CD14-positive monocyte (primary cell): Measurements from ENCODE around the gene IGF1. TPM values are rescaled to one million over a fixed set of nuclear protein-coding genes. Genes with fewer than 3 reads are reported as not detected.

ENCODE experiments used
- DNase-seq, 3 donors: peaks; one replicate each; pipeline ENCODE4 v3.0.0-alpha.2; 2011 to 2022
- H2AFZ ChIP-seq: 2 replicates; pipeline ENCODE4 v1.6.0; 2012; ENCODE audit warnings: mild to moderate bottlenecking, low read depth, low read length, inconsistent platforms; ENCODE audit not compliant: insufficient read depth, poor library complexity, severe bottlenecking
- H3K27ac ChIP-seq, 2 donors: 1 replicate in 1 of 2; 2 replicates in 1 of 2; pipeline ENCODE4 v1.5.1; 2012 to 2013; ENCODE audit warnings: low read length in 2 of 2, control low read depth in 1 of 2, inconsistent platforms in 1 of 2, low read depth in 1 of 2, mild to moderate bottlenecking in 1 of 2
- H3K27me3 ChIP-seq, 2 donors: one replicate each; pipeline versions ENCODE4 v1.6.0 to v1.6.1; 2011 to 2013; ENCODE audit warnings: low read length in 2 of 2; ENCODE audit not compliant: control insufficient read depth in 2 of 2, insufficient read depth in 2 of 2
- H3K36me3 ChIP-seq, 2 donors: replicated peaks in 1 of 2; 1 replicate in 1 of 2; 2 replicates in 1 of 2; pipeline versions ENCODE4 v1.5.1 to v1.6.1; 2012 to 2013; ENCODE audit warnings: low read length in 2 of 2, control low read depth in 1 of 2, inconsistent platforms in 1 of 2, mild to moderate bottlenecking in 1 of 2; ENCODE audit not compliant: insufficient read depth in 2 of 2, control insufficient read depth in 1 of 2
- H3K4me1 ChIP-seq, 2 donors: 1 replicate in 1 of 2; 2 replicates in 1 of 2; pipeline versions ENCODE4 v1.5.1 to v1.6.1; 2012 to 2013; ENCODE audit warnings: low read length in 2 of 2, control low read depth in 1 of 2, inconsistent platforms in 1 of 2, mild to moderate bottlenecking in 1 of 2, moderate library complexity in 1 of 2; ENCODE audit not compliant: insufficient read depth in 2 of 2, control insufficient read depth in 1 of 2
- H3K4me2 ChIP-seq: replicated peaks from 2 replicates; pipeline ENCODE3; 2012; ENCODE audit warnings: low read length, moderate library complexity, mild to moderate bottlenecking; ENCODE audit not compliant: poor library complexity, severe bottlenecking; ENCODE audit errors: extremely low read depth
- H3K4me3 ChIP-seq, 3 experiments: fragments of 200-600 bp in 1 of 3; sonication (generic) in 1 of 3; replicated peaks in 1 of 3; 1 replicate in 2 of 3; 2 replicates in 1 of 3; pipeline ENCODE4 v1.5.1; 2011 to 2013; ENCODE audit warnings: low read length in 3 of 3, mild to moderate bottlenecking in 3 of 3, control low read depth in 2 of 3, low read depth in 2 of 3, inconsistent platforms in 1 of 3, moderate library complexity in 1 of 3
- H3K79me2 ChIP-seq: 2 replicates; pipeline ENCODE4 v1.6.0; 2012; ENCODE audit warnings: mild to moderate bottlenecking, control low read depth, inconsistent platforms, low read length, moderate library complexity; ENCODE audit not compliant: insufficient read depth
- H3K9ac ChIP-seq: 2 replicates; pipeline ENCODE4 v1.6.0; 2017; ENCODE audit warnings: low read length, mild to moderate bottlenecking; ENCODE audit not compliant: insufficient read depth, poor library complexity, severe bottlenecking
- H3K9me3 ChIP-seq, 2 donors: replicated peaks in 1 of 2; 1 replicate in 1 of 2; 2 replicates in 1 of 2; pipeline versions ENCODE4 v1.5.1 to v1.6.1; 2012 to 2013; ENCODE audit warnings: low read length in 2 of 2, control low read depth in 1 of 2; ENCODE audit not compliant: control insufficient read depth in 1 of 2, insufficient read depth in 1 of 2
- H4K20me1 ChIP-seq: 2 replicates; pipeline ENCODE4 v1.6.0; 2012; ENCODE audit warnings: mild to moderate bottlenecking, low read length, control low read depth, moderate library complexity; ENCODE audit not compliant: insufficient read depth
- H3K27ac Mint-ChIP-seq, 7 donors: one replicate each; pipeline ENCODE4 v1.8.0; 2020; ENCODE audit warnings: mild to moderate bottlenecking in 7 of 7, mixed read lengths in 7 of 7, moderate library complexity in 6 of 7, inconsistent platforms in 2 of 7
- H3K27me3 Mint-ChIP-seq, 3 donors: one replicate each; pipeline ENCODE4 v1.8.0; 2021 to 2022; ENCODE audit warnings: low read depth in 3 of 3, mild to moderate bottlenecking in 3 of 3, mixed read lengths in 3 of 3, moderate library complexity in 3 of 3, inconsistent platforms in 1 of 3
- H3K36me3 Mint-ChIP-seq, 2 donors: one replicate each; pipeline ENCODE4 v1.8.0; 2020; ENCODE audit warnings: mixed read lengths in 2 of 2, inconsistent platforms in 1 of 2, mild to moderate bottlenecking in 1 of 2
- H3K4me1 Mint-ChIP-seq: one replicate; pipeline ENCODE4 v1.8.0; 2020; ENCODE audit warnings: mild to moderate bottlenecking, mixed read lengths
- H3K4me3 Mint-ChIP-seq, 2 donors: one replicate each; pipeline ENCODE4 v1.8.0; 2020; ENCODE audit warnings: mild to moderate bottlenecking in 2 of 2, mixed read lengths in 2 of 2, moderate library complexity in 1 of 2
- H3K9me3 Mint-ChIP-seq, 7 donors: one replicate each; pipeline ENCODE4 v1.8.0; 2020 to 2022; ENCODE audit warnings: mixed read lengths in 7 of 7, mild to moderate bottlenecking in 6 of 7, moderate library complexity in 6 of 7, inconsistent platforms in 2 of 7
- WGBS: methylation state at CpG from one replicate; pipeline ENCODE4 v1.1.5; 2013; ENCODE audit warnings: missing lambda C conversion rate; ENCODE audit not compliant: insufficient coverage; 5-methylcytosine and 5-hydroxymethylcytosine counted together
- intact Hi-C, 2 donors: fragments of 100-400 bp; cut with micrococcal nuclease; formaldehyde crosslinking; loops; one replicate each; pipeline versions ENCODE4 v1.15.0 to v1.15.1; 2023
- polyA plus RNA-seq, 3 donors: library from polyadenylated mRNA; depleted of rRNA in 1 of 3; unstranded in 2 of 3; stranded (reverse) in 1 of 3; fragments of 300-500 nt in 2 of 3; fragments of >200 nt in 1 of 3; fragmentation: Illumina TruSeq in 2 of 3; gene quantifications; 1 replicate in 2 of 3; 2 replicates in 1 of 3; pipeline ENCODE4 v1.2.3, GENCODE V29; 2012 to 2021
- TF ChIP-seq, protein P1 (sequence below): fragments of 200-600 bp; IDR thresholded peaks from one replicate; pipeline ENCODE4 v1.8.0; 2022; ENCODE audit warnings: antibody characterized with exemption, mild to moderate bottlenecking

IGF1 gene
- polyA plus RNA-seq, 3 donors: not detected

DNA sequence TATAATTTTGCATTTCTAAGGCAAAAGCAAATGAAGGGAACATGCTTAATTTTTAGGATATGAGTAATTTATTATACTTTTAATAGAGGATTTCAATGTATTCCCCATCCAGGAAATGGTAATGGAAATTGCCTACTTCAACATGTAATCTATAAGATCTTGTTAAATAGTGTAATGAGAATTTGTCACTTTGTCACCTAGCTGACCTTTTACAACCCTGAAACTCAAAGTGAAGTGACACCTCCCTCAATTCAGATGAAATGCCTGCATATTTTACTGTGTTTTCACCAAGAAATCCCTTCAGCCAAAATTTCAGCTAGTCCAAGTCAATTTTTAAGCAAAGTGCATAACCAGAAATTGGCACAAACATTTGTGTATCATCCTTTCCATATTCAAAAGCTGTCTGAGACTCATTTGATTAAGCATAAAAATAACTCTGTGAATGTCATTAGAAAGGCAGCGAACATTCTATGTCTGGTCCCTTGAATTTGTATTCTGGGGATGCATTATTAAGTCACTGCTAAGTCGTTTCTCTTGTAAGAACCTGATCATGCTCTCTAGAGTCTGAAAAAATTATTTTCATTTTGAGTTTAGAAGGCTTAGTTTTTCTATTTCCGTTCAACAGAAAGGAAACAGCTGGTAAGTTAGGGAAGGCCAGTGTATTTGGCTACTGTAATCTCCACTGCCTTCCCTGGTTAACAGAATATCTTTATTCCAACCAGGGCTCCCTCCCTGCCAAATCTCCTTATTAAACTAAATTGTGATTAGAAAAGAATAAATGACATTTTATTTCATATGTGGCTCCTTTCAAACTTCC is 100.8 kb downstream of the IGF1 start:
- no peak overlapping the region for H2AFZ ChIP-seq
- H3K4me3 ChIP-seq: no peak overlapping the region
- Mint-ChIP-seq H3K4me1 (no peaks in the 10 kb centered on the region), H3K36me3 (no peaks in the 10 kb centered on the region), H3K27me3 (no peaks in the 10 kb centered on the region), H3K27ac (no peak overlapping the region), H3K4me3 (no peak overlapping the region), H3K9me3 (peaks cover 3 to 8% (median 5%) of the 10 kb centered on the region in 7 donors)
- intact Hi-C loops: no loop called here
- WGBS: 71% methylated on average over 1 of the region's 3 CpGs
- no peaks in the 10 kb centered on the region for H3K4me1 ChIP-seq
- no peak overlapping the region for H3K9ac ChIP-seq
- H4K20me1 ChIP-seq: no peaks in the 10 kb centered on the region
- H3K79me2 ChIP-seq: no peaks in the 10 kb centered on the region
- H3K27me3 ChIP-seq: no peaks in the 10 kb centered on the region
- TF ChIP-seq, protein P1, sequence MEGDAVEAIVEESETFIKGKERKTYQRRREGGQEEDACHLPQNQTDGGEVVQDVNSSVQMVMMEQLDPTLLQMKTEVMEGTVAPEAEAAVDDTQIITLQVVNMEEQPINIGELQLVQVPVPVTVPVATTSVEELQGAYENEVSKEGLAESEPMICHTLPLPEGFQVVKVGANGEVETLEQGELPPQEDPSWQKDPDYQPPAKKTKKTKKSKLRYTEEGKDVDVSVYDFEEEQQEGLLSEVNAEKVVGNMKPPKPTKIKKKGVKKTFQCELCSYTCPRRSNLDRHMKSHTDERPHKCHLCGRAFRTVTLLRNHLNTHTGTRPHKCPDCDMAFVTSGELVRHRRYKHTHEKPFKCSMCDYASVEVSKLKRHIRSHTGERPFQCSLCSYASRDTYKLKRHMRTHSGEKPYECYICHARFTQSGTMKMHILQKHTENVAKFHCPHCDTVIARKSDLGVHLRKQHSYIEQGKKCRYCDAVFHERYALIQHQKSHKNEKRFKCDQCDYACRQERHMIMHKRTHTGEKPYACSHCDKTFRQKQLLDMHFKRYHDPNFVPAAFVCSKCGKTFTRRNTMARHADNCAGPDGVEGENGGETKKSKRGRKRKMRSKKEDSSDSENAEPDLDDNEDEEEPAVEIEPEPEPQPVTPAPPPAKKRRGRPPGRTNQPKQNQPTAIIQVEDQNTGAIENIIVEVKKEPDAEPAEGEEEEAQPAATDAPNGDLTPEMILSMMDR: no peak
- no peaks in the 10 kb centered on the region for H3K9me3 ChIP-seq
- no peaks in the 10 kb centered on the region for H3K36me3 ChIP-seq
- no peak for DNase-seq
- H3K27ac ChIP-seq: no peak overlapping the region
- no peak overlapping the region for H3K4me2 ChIP-seq

DNA sequence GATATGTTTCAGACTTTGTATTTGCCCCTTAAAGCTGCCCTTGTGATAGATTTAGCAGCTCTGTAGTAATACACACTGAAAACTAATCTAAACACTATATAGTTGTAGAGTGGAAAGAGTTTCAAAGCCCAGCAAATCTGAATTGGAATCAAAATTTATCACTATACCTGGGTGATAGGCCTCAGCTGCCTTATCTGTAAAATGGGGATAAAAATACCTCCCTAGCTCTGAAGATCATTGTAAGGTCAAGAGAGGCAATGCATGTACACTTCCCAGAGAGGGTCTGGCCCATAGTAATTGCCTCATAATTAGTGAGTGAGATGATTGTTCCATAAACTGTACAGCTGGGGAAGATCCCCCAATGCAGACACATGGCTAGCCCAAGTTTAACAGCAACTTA is 103.6 kb downstream of the IGF1 start:
- Histone ChIP-seq H3K9ac (no peak overlapping the region), H3K4me1 (no peaks in the 10 kb centered on the region), H2AFZ (no peak overlapping the region), H3K79me2 (no peaks in the 10 kb centered on the region), H3K9me3 (no peaks in the 10 kb centered on the region), H3K4me2 (no peak overlapping the region), H3K27me3 (no peaks in the 10 kb centered on the region), H3K4me3 (no peak overlapping the region), H4K20me1 (no peaks in the 10 kb centered on the region), H3K27ac (no peak overlapping the region), H3K36me3 (no peaks in the 10 kb centered on the region)
- no peaks in the 10 kb centered on the region for H3K4me1 Mint-ChIP-seq
- no peak for DNase-seq
- H3K27ac Mint-ChIP-seq: no peak overlapping the region
- no peaks in the 10 kb centered on the region for H3K36me3 Mint-ChIP-seq
- TF ChIP-seq, protein P1: no peak
- intact Hi-C loops: no loop called here
- H3K9me3 Mint-ChIP-seq: peaks cover 0 to 7% (median 3%) of the 10 kb centered on the region in 7 donors
- H3K27me3 Mint-ChIP-seq: peaks cover 0 to 1% (median 0%) of the 10 kb centered on the region in 3 donors
- no peak overlapping the region for H3K4me3 Mint-ChIP-seq
